ENCODE data around the gene KLHL18. TPM values are rescaled to one million over a fixed set of nuclear protein-coding genes. Genes with fewer than 3 reads are reported as not detected.

The KLHL18 gene
- polyA plus RNA-seq, 3 donors, result 43.4 to 63.3 (median 45.3) TPM

- TF ChIP-seq CTCF (IDR thresholded peaks at IDR 0.05), result no peak
- no peak for DNase-seq
- H3K36me3 ChIP-seq (replicated peaks in 1 of 2; ENCODE audit: control insufficient read depth in 1 of 2, insufficient read depth in 2 of 2, low read length in 2 of 2), result no peaks in the 10 kb centered on the region
- H3K9me3 ChIP-seq (replicated peaks in 1 of 2; ENCODE audit: control insufficient read depth in 1 of 2, insufficient read depth in 1 of 2, low read length in 2 of 2), result no peaks in the 10 kb centered on the region
- intact Hi-C loops (cut with micrococcal nuclease), result no loop called here
- H4K20me1 ChIP-seq (ENCODE audit: insufficient read depth, low read length), result no peaks in the 10 kb centered on the region
- 98% methylated on average over 6 of the region's 6 CpGs for WGBS (ENCODE audit: insufficient coverage)
- H3K27me3 Mint-ChIP-seq (ENCODE audit: low read depth in 3 of 3), result peaks cover 0 to 6% (median 1%) of the 10 kb centered on the region in 3 donors
- no peak overlapping the region for H3K4me3 Mint-ChIP-seq
- no peak overlapping the region for H3K27ac Mint-ChIP-seq
- peaks cover 9% of the 10 kb centered on the region for H3K4me1 Mint-ChIP-seq
- peaks cover 0 to 4% of the 10 kb centered on the region in 2 donors for H3K4me1 ChIP-seq (ENCODE audit: control insufficient read depth in 1 of 2, insufficient read depth in 2 of 2, low read length in 2 of 2)
- H3K79me2 ChIP-seq (ENCODE audit: insufficient read depth, low read length), result no peaks in the 10 kb centered on the region
- no peak overlapping the region for H3K27ac ChIP-seq (ENCODE audit: low read depth in 1 of 2, low read length in 2 of 2)
- no peak overlapping the region for H3K9ac ChIP-seq (ENCODE audit: insufficient read depth, low read length, poor library complexity, severe bottlenecking)
- no peak overlapping the region for H3K4me3 ChIP-seq (replicated peaks in 1 of 3; ENCODE audit: low read depth in 2 of 3, low read length in 3 of 3)
- H3K4me2 ChIP-seq (replicated peaks; ENCODE audit: extremely low read depth, low read length, poor library complexity, severe bottlenecking), result no peak overlapping the region
- peaks cover 0 to 2% (median 0%) of the 10 kb centered on the region in 7 donors for H3K9me3 Mint-ChIP-seq
- H3K36me3 Mint-ChIP-seq, result peaks cover 0 to 2% of the 10 kb centered on the region in 2 donors
- no peak overlapping the region for H2AFZ ChIP-seq (ENCODE audit: insufficient read depth, low read depth, low read length, poor library complexity, severe bottlenecking)
- H3K27me3 ChIP-seq (ENCODE audit: control insufficient read depth in 2 of 2, insufficient read depth in 2 of 2, low read length in 2 of 2), result no peaks in the 10 kb centered on the region
These were observed 42.8 kb upstream of the KLHL18 start for GRCh38 chr3:47239929-47240328.

- peak overlapping the region in 1 of 2 donors; percentile 16 for H3K27ac ChIP-seq (ENCODE audit: low read depth in 1 of 2, low read length in 2 of 2)
- WGBS (ENCODE audit: insufficient coverage), result 96% methylated on average over 8 of the region's 9 CpGs
- Mint-ChIP-seq H3K36me3 (no peaks in the 10 kb centered on the region), H3K27ac (no peak overlapping the region), H3K27me3 (ENCODE audit: low read depth in 3 of 3) (peaks cover 0 to 3% (median 0%) of the 10 kb centered on the region in 3 donors), H3K9me3 (peaks cover 0 to 1% (median 0%) of the 10 kb centered on the region in 7 donors), H3K4me1 (peaks cover 11% of the 10 kb centered on the region), H3K4me3 (no peak overlapping the region)
- no peaks in the 10 kb centered on the region for H3K9me3 ChIP-seq (replicated peaks in 1 of 2; ENCODE audit: control insufficient read depth in 1 of 2, insufficient read depth in 1 of 2, low read length in 2 of 2)
- H3K27me3 ChIP-seq (ENCODE audit: control insufficient read depth in 2 of 2, insufficient read depth in 2 of 2, low read length in 2 of 2), result no peaks in the 10 kb centered on the region
- DNase-seq, result no peak
- H2AFZ ChIP-seq (ENCODE audit: insufficient read depth, low read depth, low read length, poor library complexity, severe bottlenecking), result no peak overlapping the region
- H3K4me2 ChIP-seq (replicated peaks; ENCODE audit: extremely low read depth, low read length, poor library complexity, severe bottlenecking), result no peak overlapping the region
- TF ChIP-seq CTCF (IDR thresholded peaks at IDR 0.05), result no peak
- H3K4me3 ChIP-seq (replicated peaks in 1 of 3; ENCODE audit: low read depth in 2 of 3, low read length in 3 of 3), result no peak overlapping the region
- intact Hi-C loops (cut with micrococcal nuclease), result no loop called here
- H3K4me1 ChIP-seq (ENCODE audit: control insufficient read depth in 1 of 2, insufficient read depth in 2 of 2, low read length in 2 of 2), result peaks cover 3 to 4% of the 10 kb centered on the region in 2 donors
- H3K36me3 ChIP-seq (replicated peaks in 1 of 2; ENCODE audit: control insufficient read depth in 1 of 2, insufficient read depth in 2 of 2, low read length in 2 of 2), result no peaks in the 10 kb centered on the region
- no peaks in the 10 kb centered on the region for H4K20me1 ChIP-seq (ENCODE audit: insufficient read depth, low read length)
- H3K9ac ChIP-seq (ENCODE audit: insufficient read depth, low read length, poor library complexity, severe bottlenecking), result peak overlapping the region; percentile 21
- no peaks in the 10 kb centered on the region for H3K79me2 ChIP-seq (ENCODE audit: insufficient read depth, low read length)
These were observed 39.2 kb upstream of the KLHL18 start for GRCh38 chr3:47243419-47244147.
